WTC11 (cell line): ENCODE results near the gene PRPF6.

Experiments
- CREM ChIP-seq: sonication (generic); formaldehyde crosslinking; IDR thresholded peaks from 2 replicates; pipeline ENCODE4 v1.8.1; 2022; ENCODE audit warnings: mild to moderate bottlenecking, missing genetic modification reagents, moderate library complexity
- FOXJ3 ChIP-seq: sonication (generic); formaldehyde crosslinking; IDR thresholded peaks from 2 replicates; pipeline ENCODE4 v1.9.0; 2021; ENCODE audit warnings: missing genetic modification reagents, mild to moderate bottlenecking, borderline replicate concordance
- MYBL2 ChIP-seq: sonication (generic); formaldehyde crosslinking; IDR thresholded peaks from 2 replicates; pipeline ENCODE4 v1.8.1; 2023; ENCODE audit warnings: mild to moderate bottlenecking, moderate library complexity, missing genetic modification reagents
- NR1H2 ChIP-seq: sonication (generic); formaldehyde crosslinking; IDR thresholded peaks from 2 replicates; pipeline ENCODE4 v1.9.0; 2021; ENCODE audit warnings: mild to moderate bottlenecking, moderate library complexity, missing genetic modification reagents
- NR2C2 ChIP-seq: sonication (generic); formaldehyde crosslinking; IDR thresholded peaks from 2 replicates; pipeline ENCODE4 v1.8.0; 2022; ENCODE audit warnings: mild to moderate bottlenecking, missing genetic modification reagents
- TCF7 ChIP-seq: sonication (generic); formaldehyde crosslinking; IDR thresholded peaks from 2 replicates; pipeline ENCODE4 v1.8.0; 2022; ENCODE audit warnings: mild to moderate bottlenecking, low read depth, missing genetic modification reagents, moderate library complexity
- TEAD4 ChIP-seq: sonication (generic); formaldehyde crosslinking; IDR thresholded peaks from 2 replicates; pipeline ENCODE4 v1.8.0; 2022; ENCODE audit warnings: mild to moderate bottlenecking, missing genetic modification reagents
- TF ChIP-seq, protein P1 (sequence below): fragments of 200-600 bp; IDR thresholded peaks from 2 replicates; pipeline ENCODE4 v1.8.0; 2022; ENCODE audit warnings: antibody characterized with exemption
- TF ChIP-seq, protein P2 (sequence below): fragments of 250-450 bp; sonication (Bioruptor Pico); IDR thresholded peaks from 2 replicates; pipeline ENCODE4 v1.9.0; 2021; ENCODE audit warnings: mild to moderate bottlenecking
- TF ChIP-seq, protein P3 (sequence below): sonication (generic); formaldehyde crosslinking; IDR thresholded peaks from 2 replicates; pipeline ENCODE4 v1.8.0; 2022; ENCODE audit warnings: mild to moderate bottlenecking, missing genetic modification reagents
- TF ChIP-seq, protein P4 (sequence below): sonication (generic); formaldehyde crosslinking; IDR thresholded peaks from 2 replicates; pipeline ENCODE4 v1.8.0; 2022; ENCODE audit warnings: missing genetic modification reagents
- TF ChIP-seq, protein P5 (sequence below): sonication (generic); formaldehyde crosslinking; IDR thresholded peaks from 2 replicates; pipeline ENCODE4 v1.8.0; 2022; ENCODE audit warnings: mild to moderate bottlenecking, missing genetic modification reagents
- TF ChIP-seq, protein P6 (sequence below): sonication (generic); formaldehyde crosslinking; IDR thresholded peaks from 2 replicates; pipeline ENCODE4 v1.8.0; 2023; ENCODE audit warnings: missing genetic modification reagents

DNA sequence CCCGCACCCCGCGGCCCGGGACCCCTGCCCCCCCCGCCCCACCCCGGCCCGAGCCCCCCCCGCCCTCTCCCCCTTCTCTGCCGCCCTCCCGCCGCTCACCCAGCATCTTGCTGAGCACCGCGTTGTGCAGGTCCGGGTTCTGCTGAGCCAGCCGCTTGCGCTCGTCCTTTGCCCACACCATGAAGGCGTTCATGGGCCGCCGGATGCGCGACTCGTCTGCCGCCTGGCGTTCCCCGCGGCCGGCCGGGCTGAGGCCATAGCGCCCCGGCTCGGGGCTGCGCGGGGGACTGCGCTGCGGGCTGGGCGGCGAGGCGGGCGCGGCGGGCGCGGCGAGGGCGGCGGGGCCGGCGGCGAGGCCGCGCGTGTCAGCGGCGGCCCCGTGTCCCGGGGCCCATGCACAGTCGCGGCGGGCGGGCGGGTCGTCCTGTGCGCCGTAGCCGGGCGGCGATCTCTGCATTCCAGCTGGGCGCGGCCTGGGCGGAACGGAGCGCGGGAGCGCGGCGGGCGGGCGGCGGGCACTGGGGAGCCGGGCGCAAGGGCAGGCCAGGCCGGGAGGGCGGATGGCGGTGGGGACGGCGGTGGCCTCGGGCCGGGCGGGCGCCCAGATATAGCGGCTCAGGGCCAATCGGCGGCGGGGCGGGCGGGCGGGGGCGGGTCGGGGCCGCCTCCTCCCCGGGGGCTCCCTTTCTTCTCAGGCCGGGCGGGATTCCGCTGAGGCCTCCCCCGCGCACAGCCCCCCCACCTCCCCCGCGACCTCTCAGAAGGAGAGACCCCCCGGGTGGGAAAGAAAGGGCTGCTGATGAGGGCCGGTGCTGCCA lies 68.3 kb downstream of the PRPF6 start, which contains the start of gene SOX18:
- TF ChIP-seq, protein P1, sequence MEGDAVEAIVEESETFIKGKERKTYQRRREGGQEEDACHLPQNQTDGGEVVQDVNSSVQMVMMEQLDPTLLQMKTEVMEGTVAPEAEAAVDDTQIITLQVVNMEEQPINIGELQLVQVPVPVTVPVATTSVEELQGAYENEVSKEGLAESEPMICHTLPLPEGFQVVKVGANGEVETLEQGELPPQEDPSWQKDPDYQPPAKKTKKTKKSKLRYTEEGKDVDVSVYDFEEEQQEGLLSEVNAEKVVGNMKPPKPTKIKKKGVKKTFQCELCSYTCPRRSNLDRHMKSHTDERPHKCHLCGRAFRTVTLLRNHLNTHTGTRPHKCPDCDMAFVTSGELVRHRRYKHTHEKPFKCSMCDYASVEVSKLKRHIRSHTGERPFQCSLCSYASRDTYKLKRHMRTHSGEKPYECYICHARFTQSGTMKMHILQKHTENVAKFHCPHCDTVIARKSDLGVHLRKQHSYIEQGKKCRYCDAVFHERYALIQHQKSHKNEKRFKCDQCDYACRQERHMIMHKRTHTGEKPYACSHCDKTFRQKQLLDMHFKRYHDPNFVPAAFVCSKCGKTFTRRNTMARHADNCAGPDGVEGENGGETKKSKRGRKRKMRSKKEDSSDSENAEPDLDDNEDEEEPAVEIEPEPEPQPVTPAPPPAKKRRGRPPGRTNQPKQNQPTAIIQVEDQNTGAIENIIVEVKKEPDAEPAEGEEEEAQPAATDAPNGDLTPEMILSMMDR: no peak
- TF ChIP-seq TCF7 (no peak), NR2C2 (CRISPR knock-in tag) (no peak), TEAD4 (CRISPR knock-in tag) (no peak), FOXJ3 (no peak), NR1H2 (CRISPR knock-in tag) (no peak), MYBL2 (CRISPR knock-in tag) (no peak), CREM (CRISPR knock-in tag) (no peak)
- TF ChIP-seq, protein P2, sequence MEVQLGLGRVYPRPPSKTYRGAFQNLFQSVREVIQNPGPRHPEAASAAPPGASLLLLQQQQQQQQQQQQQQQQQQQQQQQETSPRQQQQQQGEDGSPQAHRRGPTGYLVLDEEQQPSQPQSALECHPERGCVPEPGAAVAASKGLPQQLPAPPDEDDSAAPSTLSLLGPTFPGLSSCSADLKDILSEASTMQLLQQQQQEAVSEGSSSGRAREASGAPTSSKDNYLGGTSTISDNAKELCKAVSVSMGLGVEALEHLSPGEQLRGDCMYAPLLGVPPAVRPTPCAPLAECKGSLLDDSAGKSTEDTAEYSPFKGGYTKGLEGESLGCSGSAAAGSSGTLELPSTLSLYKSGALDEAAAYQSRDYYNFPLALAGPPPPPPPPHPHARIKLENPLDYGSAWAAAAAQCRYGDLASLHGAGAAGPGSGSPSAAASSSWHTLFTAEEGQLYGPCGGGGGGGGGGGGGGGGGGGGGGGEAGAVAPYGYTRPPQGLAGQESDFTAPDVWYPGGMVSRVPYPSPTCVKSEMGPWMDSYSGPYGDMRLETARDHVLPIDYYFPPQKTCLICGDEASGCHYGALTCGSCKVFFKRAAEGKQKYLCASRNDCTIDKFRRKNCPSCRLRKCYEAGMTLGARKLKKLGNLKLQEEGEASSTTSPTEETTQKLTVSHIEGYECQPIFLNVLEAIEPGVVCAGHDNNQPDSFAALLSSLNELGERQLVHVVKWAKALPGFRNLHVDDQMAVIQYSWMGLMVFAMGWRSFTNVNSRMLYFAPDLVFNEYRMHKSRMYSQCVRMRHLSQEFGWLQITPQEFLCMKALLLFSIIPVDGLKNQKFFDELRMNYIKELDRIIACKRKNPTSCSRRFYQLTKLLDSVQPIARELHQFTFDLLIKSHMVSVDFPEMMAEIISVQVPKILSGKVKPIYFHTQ (CRISPR knock-in tag): no peak
- TF ChIP-seq, protein P3, sequence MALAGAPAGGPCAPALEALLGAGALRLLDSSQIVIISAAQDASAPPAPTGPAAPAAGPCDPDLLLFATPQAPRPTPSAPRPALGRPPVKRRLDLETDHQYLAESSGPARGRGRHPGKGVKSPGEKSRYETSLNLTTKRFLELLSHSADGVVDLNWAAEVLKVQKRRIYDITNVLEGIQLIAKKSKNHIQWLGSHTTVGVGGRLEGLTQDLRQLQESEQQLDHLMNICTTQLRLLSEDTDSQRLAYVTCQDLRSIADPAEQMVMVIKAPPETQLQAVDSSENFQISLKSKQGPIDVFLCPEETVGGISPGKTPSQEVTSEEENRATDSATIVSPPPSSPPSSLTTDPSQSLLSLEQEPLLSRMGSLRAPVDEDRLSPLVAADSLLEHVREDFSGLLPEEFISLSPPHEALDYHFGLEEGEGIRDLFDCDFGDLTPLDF (CRISPR knock-in tag): no peak
- TF ChIP-seq, protein P4, sequence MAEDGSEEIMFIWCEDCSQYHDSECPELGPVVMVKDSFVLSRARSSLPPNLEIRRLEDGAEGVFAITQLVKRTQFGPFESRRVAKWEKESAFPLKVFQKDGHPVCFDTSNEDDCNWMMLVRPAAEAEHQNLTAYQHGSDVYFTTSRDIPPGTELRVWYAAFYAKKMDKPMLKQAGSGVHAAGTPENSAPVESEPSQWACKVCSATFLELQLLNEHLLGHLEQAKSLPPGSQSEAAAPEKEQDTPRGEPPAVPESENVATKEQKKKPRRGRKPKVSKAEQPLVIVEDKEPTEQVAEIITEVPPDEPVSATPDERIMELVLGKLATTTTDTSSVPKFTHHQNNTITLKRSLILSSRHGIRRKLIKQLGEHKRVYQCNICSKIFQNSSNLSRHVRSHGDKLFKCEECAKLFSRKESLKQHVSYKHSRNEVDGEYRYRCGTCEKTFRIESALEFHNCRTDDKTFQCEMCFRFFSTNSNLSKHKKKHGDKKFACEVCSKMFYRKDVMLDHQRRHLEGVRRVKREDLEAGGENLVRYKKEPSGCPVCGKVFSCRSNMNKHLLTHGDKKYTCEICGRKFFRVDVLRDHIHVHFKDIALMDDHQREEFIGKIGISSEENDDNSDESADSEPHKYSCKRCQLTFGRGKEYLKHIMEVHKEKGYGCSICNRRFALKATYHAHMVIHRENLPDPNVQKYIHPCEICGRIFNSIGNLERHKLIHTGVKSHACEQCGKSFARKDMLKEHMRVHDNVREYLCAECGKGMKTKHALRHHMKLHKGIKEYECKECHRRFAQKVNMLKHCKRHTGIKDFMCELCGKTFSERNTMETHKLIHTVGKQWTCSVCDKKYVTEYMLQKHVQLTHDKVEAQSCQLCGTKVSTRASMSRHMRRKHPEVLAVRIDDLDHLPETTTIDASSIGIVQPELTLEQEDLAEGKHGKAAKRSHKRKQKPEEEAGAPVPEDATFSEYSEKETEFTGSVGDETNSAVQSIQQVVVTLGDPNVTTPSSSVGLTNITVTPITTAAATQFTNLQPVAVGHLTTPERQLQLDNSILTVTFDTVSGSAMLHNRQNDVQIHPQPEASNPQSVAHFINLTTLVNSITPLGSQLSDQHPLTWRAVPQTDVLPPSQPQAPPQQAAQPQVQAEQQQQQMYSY (CRISPR knock-in tag): no peak
- TF ChIP-seq, protein P5, sequence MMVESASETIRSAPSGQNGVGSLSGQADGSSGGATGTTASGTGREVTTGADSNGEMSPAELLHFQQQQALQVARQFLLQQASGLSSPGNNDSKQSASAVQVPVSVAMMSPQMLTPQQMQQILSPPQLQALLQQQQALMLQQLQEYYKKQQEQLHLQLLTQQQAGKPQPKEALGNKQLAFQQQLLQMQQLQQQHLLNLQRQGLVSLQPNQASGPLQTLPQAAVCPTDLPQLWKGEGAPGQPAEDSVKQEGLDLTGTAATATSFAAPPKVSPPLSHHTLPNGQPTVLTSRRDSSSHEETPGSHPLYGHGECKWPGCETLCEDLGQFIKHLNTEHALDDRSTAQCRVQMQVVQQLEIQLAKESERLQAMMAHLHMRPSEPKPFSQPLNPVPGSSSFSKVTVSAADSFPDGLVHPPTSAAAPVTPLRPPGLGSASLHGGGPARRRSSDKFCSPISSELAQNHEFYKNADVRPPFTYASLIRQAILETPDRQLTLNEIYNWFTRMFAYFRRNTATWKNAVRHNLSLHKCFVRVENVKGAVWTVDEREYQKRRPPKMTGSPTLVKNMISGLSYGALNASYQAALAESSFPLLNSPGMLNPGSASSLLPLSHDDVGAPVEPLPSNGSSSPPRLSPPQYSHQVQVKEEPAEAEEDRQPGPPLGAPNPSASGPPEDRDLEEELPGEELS: no peak
- TF ChIP-seq, protein P6, sequence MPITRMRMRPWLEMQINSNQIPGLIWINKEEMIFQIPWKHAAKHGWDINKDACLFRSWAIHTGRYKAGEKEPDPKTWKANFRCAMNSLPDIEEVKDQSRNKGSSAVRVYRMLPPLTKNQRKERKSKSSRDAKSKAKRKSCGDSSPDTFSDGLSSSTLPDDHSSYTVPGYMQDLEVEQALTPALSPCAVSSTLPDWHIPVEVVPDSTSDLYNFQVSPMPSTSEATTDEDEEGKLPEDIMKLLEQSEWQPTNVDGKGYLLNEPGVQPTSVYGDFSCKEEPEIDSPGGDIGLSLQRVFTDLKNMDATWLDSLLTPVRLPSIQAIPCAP (CRISPR knock-in tag): no peak
